HG03442 (cell line): ENCODE data around the gene AK5.

Experiments
- ATAC-seq: cut with Tn5 transposase; IDR thresholded peaks from one replicate; pipeline ENCODE4 v1.9.1; 2021; ENCODE audit warnings: mild to moderate bottlenecking, moderate library complexity; ENCODE audit not compliant: unreplicated experiment

AK5 gene

GRCh38 chr1:77348549-77348948 is 66.7 kb downstream of the AK5 start:
- ATAC-seq, result no peak

GRCh38 chr1:77349275-77349674 is 67.5 kb downstream of the AK5 start:
- ATAC-seq, result no peak

GRCh38 chr1:77350012-77350770 is 68.4 kb downstream of the AK5 start:
- ATAC-seq, result no peak

GRCh38 chr1:77354536-77354935 is 72.7 kb downstream of the AK5 start:
- ATAC-seq, result no peak

GRCh38 chr1:77355010-77355409 is 73.2 kb downstream of the AK5 start:
- ATAC-seq, result no peak

GRCh38 chr1:77356136-77356535 is 74.3 kb downstream of the AK5 start:
- ATAC-seq, result no peak

GRCh38 chr1:77360256-77360655 is 78.4 kb downstream of the AK5 start:
- no peak for ATAC-seq

- no peak for ATAC-seq
These were observed 79.8 kb downstream of the AK5 start for GRCh38 chr1:77361621-77362020.

GRCh38 chr1:77370161-77370560 is 88.3 kb downstream of the AK5 start:
- ATAC-seq, result no peak

- no peak for ATAC-seq
These were observed 88.9 kb downstream of the AK5 start for GRCh38 chr1:77370583-77371306.

- no peak for ATAC-seq
These were observed 89.6 kb downstream of the AK5 start for GRCh38 chr1:77371396-77371795.

GRCh38 chr1:77373702-77374101 is 91.9 kb downstream of the AK5 start:
- ATAC-seq, result no peak

- no peak for ATAC-seq
These were observed 93.7 kb downstream of the AK5 start for GRCh38 chr1:77375541-77375940.

- no peak for ATAC-seq
These were observed 94.2 kb downstream of the AK5 start for GRCh38 chr1:77375990-77376389.

- ATAC-seq, result no peak
These were observed 97.1 kb downstream of the AK5 start for GRCh38 chr1:77378723-77379535.

- ATAC-seq, result no peak
These were observed 100.5 kb downstream of the AK5 start for GRCh38 chr1:77382366-77382765.

- ATAC-seq, result no peak
These were observed 101.4 kb downstream of the AK5 start for GRCh38 chr1:77383236-77383635.

GRCh38 chr1:77385551-77385950 is 103.7 kb downstream of the AK5 start:
- no peak for ATAC-seq

GRCh38 chr1:77386276-77386675 is 104.5 kb downstream of the AK5 start:
- no peak for ATAC-seq

- ATAC-seq, result no peak
These were observed 105.7 kb downstream of the AK5 start for GRCh38 chr1:77387553-77387952.

GRCh38 chr1:77388661-77389060 is 106.8 kb downstream of the AK5 start:
- ATAC-seq, result no peak

GRCh38 chr1:77392486-77392885 is 110.7 kb downstream of the AK5 start:
- ATAC-seq, result no peak
